DMS53 treated with DMSO at 0.1 percent for 48 hours (cell line): Measurements from ENCODE around the gene VIPR1.
A peak's percentile ranks its signal among the peaks of the same experiment; 100 is the strongest.
"Not testable (repeated sequence)": the region's sequence is repeated elsewhere in the genome, so short reads cannot be mapped to it uniquely, and the experiment has no call there.

Experiments used
- DNase-seq: peaks from one replicate; lab custom pipeline; 2025; ENCODE audit not compliant: unreplicated experiment; lab: John Stamatoyannopoulos, UW

VIPR1 gene

GRCh38 chr3:42531470-42531869 lies 29.0 kb downstream of the VIPR1 start:
- DNase-seq = no peak

GRCh38 chr3:42532229-42532628 lies 29.8 kb downstream of the VIPR1 start:
- no peak for DNase-seq

GRCh38 chr3:42533161-42533897 lies 30.9 kb downstream of the VIPR1 start:
- DNase-seq = no peak

- no peak for DNase-seq
Measured at GRCh38 chr3:42535981-42536784, 33.7 kb downstream of the VIPR1 start.

- no peak for DNase-seq
Measured at GRCh38 chr3:42537350-42537749, 34.9 kb downstream of the VIPR1 start.

GRCh38 chr3:42539871-42540714 lies 37.6 kb downstream of the VIPR1 start:
- DNase-seq = peak; percentile 14

GRCh38 chr3:42541079-42541478 lies 38.6 kb downstream of the VIPR1 start:
- no peak for DNase-seq

- DNase-seq = peak; percentile 29
Measured at GRCh38 chr3:42544492-42545283, 42.2 kb downstream of the VIPR1 start.

GRCh38 chr3:42545284-42545900 lies 42.9 kb downstream of the VIPR1 start:
- DNase-seq = no peak

- no peak for DNase-seq
Measured at GRCh38 chr3:42546691-42547213, 44.3 kb downstream of the VIPR1 start.

- peak; percentile 15 for DNase-seq
Measured at GRCh38 chr3:42547401-42547945, 45.0 kb downstream of the VIPR1 start.

- no peak for DNase-seq
Measured at GRCh38 chr3:42549131-42549530, 46.7 kb downstream of the VIPR1 start.

GRCh38 chr3:42550250-42550649 lies 47.8 kb downstream of the VIPR1 start:
- no peak for DNase-seq

- no peak for DNase-seq
Measured at GRCh38 chr3:42552830-42553229, 50.4 kb downstream of the VIPR1 start.

GRCh38 chr3:42556089-42556632 lies 53.7 kb downstream of the VIPR1 start:
- DNase-seq = no peak

- not testable (repeated sequence) for DNase-seq
Measured at GRCh38 chr3:42556817-42557216, 54.4 kb downstream of the VIPR1 start.

GRCh38 chr3:42557854-42558253 lies 55.4 kb downstream of the VIPR1 start:
- DNase-seq = no peak

GRCh38 chr3:42562047-42562907 lies 59.8 kb downstream of the VIPR1 start:
- DNase-seq = no peak
